Thyroid gland (tissue), 4 donors: ENCODE measurements around the gene TMEM119. TPM values are rescaled to one million over a fixed set of nuclear protein-coding genes. Genes with fewer than 3 reads are reported as not detected.

ENCODE experiments used
- DNase-seq, 2 donors: peaks; one replicate each; pipeline ENCODE4 v3.0.0-alpha.2; 2019
- H3K27ac ChIP-seq, 3 donors: fragments of 200-600 bp; sonication (generic); 1 replicate in 2 of 3; 2 replicates in 1 of 3; pipeline ENCODE4 v1.5.1; 2016 to 2019; ENCODE audit warnings: mild to moderate bottlenecking in 1 of 3, moderate library complexity in 1 of 3
- H3K27me3 ChIP-seq: fragments of 200-600 bp; sonication (generic); one replicate; pipeline ENCODE4 v1.5.1; 2019
- H3K36me3 ChIP-seq, 2 donors: fragments of 200-600 bp; sonication (generic); one replicate each; pipeline ENCODE4 v1.5.1; 2016 to 2019
- H3K4me1 ChIP-seq, 2 donors: fragments of 200-600 bp; sonication (generic); one replicate each; pipeline ENCODE4 v1.5.1; 2017 to 2019
- H3K4me3 ChIP-seq, 3 donors: fragments of 200-600 bp; sonication (generic); replicated peaks in 1 of 3; 1 replicate in 2 of 3; 2 replicates in 1 of 3; pipeline ENCODE4 v1.5.1; 2016; ENCODE audit warnings: mild to moderate bottlenecking in 1 of 3
- H3K9me3 ChIP-seq: fragments of 200-600 bp; sonication (generic); one replicate; pipeline ENCODE4 v1.5.1; 2017
- POLR2A ChIP-seq, 2 donors: fragments of 450-650 bp; IDR thresholded peaks; one replicate each; pipeline ENCODE4 v1.6.1; 2017; ENCODE audit warnings: antibody characterized with exemption in 2 of 2, mild to moderate bottlenecking in 2 of 2, moderate library complexity in 1 of 2
- WGBS, 2 donors: methylation state at CpG; one replicate each; pipeline ENCODE4 v1.1.5; 2017; 5-methylcytosine and 5-hydroxymethylcytosine counted together
- intact Hi-C: fragments of 100-400 bp; cut with DNase I; formaldehyde crosslinking; loops from one replicate; pipeline ENCODE4 v1.15.1; 2023
- total RNA-seq, 4 donors: library from RNA; depleted of rRNA; stranded (reverse); fragments of >200 nt; gene quantifications; one replicate each; pipeline ENCODE4 v1.2.3, GENCODE V29; 2016
- TF ChIP-seq, protein P1 (sequence below), 6 experiments: fragments of 200-600 bp in 3 of 6; fragments of 450-650 bp in 3 of 6; sonication (generic) in 3 of 6; IDR thresholded peaks; one replicate each; pipeline ENCODE4 v1.5.1; 2016 to 2019; ENCODE audit warnings: antibody characterized with exemption in 6 of 6, mild to moderate bottlenecking in 2 of 6, inconsistent platforms in 1 of 6, moderate library complexity in 1 of 6

The TMEM119 gene
- total RNA-seq, 4 donors from 2014 or later: 6.9 to 21.6 (median 15.3) TPM

- peak within 1 kb of the TSS; percentile 83 to 94 (median 91) for H3K27ac ChIP-seq
- 1% methylated on average over 19 to 22 of the region's 72 CpGs for WGBS, 2 donors
- TF ChIP-seq, protein P1, sequence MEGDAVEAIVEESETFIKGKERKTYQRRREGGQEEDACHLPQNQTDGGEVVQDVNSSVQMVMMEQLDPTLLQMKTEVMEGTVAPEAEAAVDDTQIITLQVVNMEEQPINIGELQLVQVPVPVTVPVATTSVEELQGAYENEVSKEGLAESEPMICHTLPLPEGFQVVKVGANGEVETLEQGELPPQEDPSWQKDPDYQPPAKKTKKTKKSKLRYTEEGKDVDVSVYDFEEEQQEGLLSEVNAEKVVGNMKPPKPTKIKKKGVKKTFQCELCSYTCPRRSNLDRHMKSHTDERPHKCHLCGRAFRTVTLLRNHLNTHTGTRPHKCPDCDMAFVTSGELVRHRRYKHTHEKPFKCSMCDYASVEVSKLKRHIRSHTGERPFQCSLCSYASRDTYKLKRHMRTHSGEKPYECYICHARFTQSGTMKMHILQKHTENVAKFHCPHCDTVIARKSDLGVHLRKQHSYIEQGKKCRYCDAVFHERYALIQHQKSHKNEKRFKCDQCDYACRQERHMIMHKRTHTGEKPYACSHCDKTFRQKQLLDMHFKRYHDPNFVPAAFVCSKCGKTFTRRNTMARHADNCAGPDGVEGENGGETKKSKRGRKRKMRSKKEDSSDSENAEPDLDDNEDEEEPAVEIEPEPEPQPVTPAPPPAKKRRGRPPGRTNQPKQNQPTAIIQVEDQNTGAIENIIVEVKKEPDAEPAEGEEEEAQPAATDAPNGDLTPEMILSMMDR (IDR thresholded peaks at IDR 0.05): peak in 1 of 6 experiments; percentile 11
- TF ChIP-seq POLR2A (IDR thresholded peaks at IDR 0.05): peak; percentile 94 to 96
- no peaks in the 10 kb centered on the region for H3K27me3 ChIP-seq
- H3K36me3 ChIP-seq: peaks cover 18% of the 10 kb centered on the region in 2 donors
- peaks cover 27 to 39% of the 10 kb centered on the region in 2 donors for H3K4me1 ChIP-seq
- H3K9me3 ChIP-seq: no peaks in the 10 kb centered on the region
- intact Hi-C loops: loop anchor here (10.0 kb wide), 1 partner anchor 242 kb away; no protein-coding TSS in a partner anchor
- peak; percentile 94 to 98 for DNase-seq
- H3K4me3 ChIP-seq: peak within 1 kb of the TSS; percentile 76 to 93 (median 87)
These were observed 35.3 kb downstream of the TMEM119 start, which contains the start of gene ISCU for GRCh38 chr12:108562348-108563135. Gene ISCU (plus strand): TSS chr12:108562596. CDS start chr12:108562623, 27 bp downstream.

DNA sequence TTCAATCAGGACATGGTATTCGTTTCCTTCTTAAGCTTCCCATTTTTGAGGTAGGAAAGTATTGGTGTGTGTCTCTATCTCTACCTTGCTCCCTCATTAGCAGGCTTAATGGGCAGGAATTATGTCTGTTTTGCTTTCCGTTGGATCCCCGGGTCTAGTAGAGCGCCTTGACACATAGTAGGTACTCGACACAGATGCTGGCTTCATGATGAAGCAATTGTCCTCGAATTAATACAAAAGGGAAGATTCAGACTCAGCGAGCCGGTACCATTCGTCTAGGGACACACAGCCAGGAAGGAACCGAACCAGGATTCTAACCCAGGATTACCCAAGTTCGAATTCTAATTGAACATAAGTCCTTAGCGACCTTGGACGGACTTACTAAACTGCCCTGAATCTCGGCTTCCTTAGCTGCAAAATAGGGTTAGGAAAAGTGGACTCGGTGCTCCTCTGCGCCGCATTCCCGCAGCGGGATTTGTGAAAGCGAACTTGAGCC, 36.0 kb downstream of the TMEM119 start:
- Histone ChIP-seq H3K4me3 (peak overlapping the region in 2 of 3 donors; percentile 3 to 87), H3K4me1 (peaks cover 27 to 32% of the 10 kb centered on the region in 2 donors), H3K9me3 (no peaks in the 10 kb centered on the region), H3K27me3 (no peaks in the 10 kb centered on the region), H3K36me3 (peaks cover 11 to 12% of the 10 kb centered on the region in 2 donors), H3K27ac (peak overlapping the region in 2 of 3 donors; percentile 91 to 94)
- intact Hi-C loops: loop anchor here (10.0 kb wide), 1 partner anchor 243 kb away; no protein-coding TSS in a partner anchor
- 1% methylated on average over 9 to 20 of the region's 20 CpGs for WGBS, 2 donors
- no peak for TF ChIP-seq POLR2A (IDR thresholded peaks at IDR 0.05)
- TF ChIP-seq, protein P1 (IDR thresholded peaks at IDR 0.05): no peak
- no peak for DNase-seq

DNA sequence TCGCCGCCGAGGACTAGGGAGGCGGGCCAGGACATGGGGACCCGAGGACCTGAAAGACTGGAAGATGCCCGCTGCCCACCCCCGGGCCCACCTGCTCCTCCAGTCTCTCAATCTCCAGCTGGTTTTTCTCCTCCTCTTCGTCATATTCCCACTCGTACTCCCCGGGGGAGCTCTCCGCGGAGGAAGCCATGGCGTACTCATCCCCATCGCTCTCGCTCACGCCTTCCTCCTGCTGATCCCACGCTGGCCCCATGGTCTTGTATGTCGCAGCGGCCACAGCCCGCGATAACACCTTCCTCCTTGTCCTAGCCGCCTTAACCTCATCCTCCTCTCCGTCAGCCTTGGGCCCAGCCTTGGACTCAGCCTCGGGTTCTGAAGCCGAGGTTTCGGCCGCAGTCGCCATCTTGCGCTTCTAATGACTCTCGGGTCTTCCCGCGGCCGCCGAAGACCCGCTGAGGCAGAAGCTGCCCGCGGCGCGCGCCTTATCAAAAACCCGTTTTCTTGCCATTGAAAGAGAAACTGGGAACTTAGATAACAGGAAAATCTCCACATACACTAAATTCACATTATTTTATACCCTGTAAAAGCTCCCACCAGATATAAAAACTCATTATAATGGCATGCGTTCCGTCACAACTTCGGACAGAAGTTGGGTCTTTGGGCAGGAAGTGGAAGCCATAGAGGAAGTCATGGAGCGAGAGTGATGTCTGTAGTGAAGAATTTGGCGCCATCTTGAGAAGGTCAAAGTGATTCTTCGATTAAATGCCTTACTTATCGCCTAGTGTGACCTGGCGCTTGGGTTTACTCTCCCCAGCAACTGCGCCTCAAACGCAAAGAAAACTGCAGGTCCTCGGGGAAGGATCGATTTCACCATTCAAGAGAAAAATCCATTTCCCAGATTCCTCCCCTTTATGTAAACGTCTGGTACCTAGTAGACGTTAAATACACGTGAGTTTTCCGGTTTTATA, 36.8 kb downstream of the TMEM119 start, which contains the start of gene SART3:
Gene SART3 (minus strand): TSS at position 422 of the 968 bp plus-strand sequence. CDS start 19 bp downstream, at position 403.
- peaks cover 24% of the 10 kb centered on the region in 2 donors for H3K4me1 ChIP-seq
- no peaks in the 10 kb centered on the region for H3K9me3 ChIP-seq
- WGBS, 2 donors: 1% methylated on average over 55 to 57 of the region's 57 CpGs
- DNase-seq: peak; percentile 69 to 78
- H3K27ac ChIP-seq: peak within 1 kb of the TSS; percentile 83 to 94 (median 91)
- intact Hi-C loops: loop anchor here (10.0 kb wide), 1 partner anchor 244 kb away; no protein-coding TSS in a partner anchor
- peak in 1 of 2 donors; percentile 59 for TF ChIP-seq POLR2A (IDR thresholded peaks at IDR 0.05)
- TF ChIP-seq, protein P1 (IDR thresholded peaks at IDR 0.05): no peak
- H3K4me3 ChIP-seq: peak within 1 kb of the TSS; percentile 34 to 87 (median 56)
- H3K36me3 ChIP-seq: peaks cover 3 to 10% of the 10 kb centered on the region in 2 donors
- no peaks in the 10 kb centered on the region for H3K27me3 ChIP-seq

DNA sequence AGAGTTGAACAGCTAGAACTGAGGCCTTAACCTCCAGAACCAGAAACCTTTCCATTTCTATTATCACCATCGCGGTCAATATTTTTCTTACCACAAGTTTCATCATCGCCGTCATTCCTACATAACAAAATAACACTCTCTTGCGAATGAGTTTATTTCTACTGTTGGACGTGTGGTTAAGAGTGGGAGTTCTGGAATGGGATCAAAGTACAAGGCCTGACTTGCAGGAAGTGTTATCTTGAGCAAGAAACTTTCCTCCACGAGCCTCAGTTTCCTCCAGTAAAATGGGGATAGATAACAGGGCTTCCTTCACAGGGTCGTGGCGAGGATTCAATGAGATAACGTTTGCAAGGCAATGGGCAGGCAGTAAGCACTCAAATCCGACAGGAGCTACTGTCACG, 37.6 kb downstream of the TMEM119 start:
- H3K4me3 ChIP-seq: peak overlapping the region; percentile 34 to 87 (median 56)
- H3K27me3 ChIP-seq: no peaks in the 10 kb centered on the region
- H3K36me3 ChIP-seq: peaks cover 0 to 10% of the 10 kb centered on the region in 2 donors
- H3K9me3 ChIP-seq: no peaks in the 10 kb centered on the region
- 0 to 6% methylated on average over 11 to 12 of the region's 12 CpGs for WGBS, 2 donors
- no peak for TF ChIP-seq POLR2A (IDR thresholded peaks at IDR 0.05)
- TF ChIP-seq, protein P1 (IDR thresholded peaks at IDR 0.05): no peak
- no peak for DNase-seq
- H3K4me1 ChIP-seq: peaks cover 17 to 19% of the 10 kb centered on the region in 2 donors
- intact Hi-C loops: loop anchor here (10.0 kb wide), 1 partner anchor 244 kb away; no protein-coding TSS in a partner anchor
- H3K27ac ChIP-seq: peak overlapping the region in 1 of 3 donors; percentile 94
